Gastrocnemius medialis (tissue), 4 donors: Measurements from ENCODE around the gene COL4A6. TPM values are rescaled to one million over a fixed set of nuclear protein-coding genes. Genes with fewer than 3 reads are reported as not detected.

Experiments
- ATAC-seq, 2 donors: fragments of 150-250 bp; one replicate each; pipeline ENCODE4 v1.9.1; 2016
- DNase-seq, 2 donors: peaks; one replicate each; pipeline ENCODE4 v3.0.0-alpha.2; 2019
- H3K27ac ChIP-seq, 4 donors: fragments of 200-600 bp; sonication (generic); 1 replicate in 1 of 4; 2 replicates in 3 of 4; pipeline ENCODE4 v1.5.1; 2016 to 2018; ENCODE audit warnings: mild to moderate bottlenecking in 2 of 4, moderate library complexity in 1 of 4
- H3K27me3 ChIP-seq, 3 donors: fragments of 200-600 bp; sonication (generic) in 2 of 3; 1 replicate in 1 of 3; 2 replicates in 2 of 3; pipeline versions ENCODE4 v1.5.1 to v1.6.0; 2016 to 2019; ENCODE audit warnings: mild to moderate bottlenecking in 1 of 3, moderate library complexity in 1 of 3
- H3K36me3 ChIP-seq, 2 donors: fragments of 200-600 bp; sonication (generic) in 1 of 2; one replicate each; pipeline ENCODE4 v1.5.1; 2017 to 2018
- H3K4me1 ChIP-seq, 2 donors: fragments of 200-600 bp; sonication (generic) in 1 of 2; one replicate each; pipeline ENCODE4 v1.5.1; 2016 to 2017; ENCODE audit warnings: mild to moderate bottlenecking in 2 of 2
- H3K4me3 ChIP-seq, 4 donors: fragments of 200-600 bp; sonication (generic) in 3 of 4; 1 replicate in 1 of 4; 2 replicates in 3 of 4; pipeline ENCODE4 v1.5.1; 2016 to 2019; ENCODE audit warnings: mild to moderate bottlenecking in 2 of 4
- H3K9me3 ChIP-seq, 3 donors: fragments of 200-600 bp; sonication (generic) in 2 of 3; 1 replicate in 1 of 3; 2 replicates in 2 of 3; pipeline ENCODE4 v1.5.1; 2016 to 2019
- CTCF ChIP-seq, 5 experiments: fragments of 450-650 bp in 3 of 5; fragments of 200-600 bp in 2 of 5; sonication (generic) in 2 of 5; IDR thresholded peaks in 4 of 5; conservative IDR thresholded peaks in 1 of 5; 1 replicate in 4 of 5; 2 replicates in 1 of 5; pipeline ENCODE4 v1.5.1; 2016 to 2019; ENCODE audit warnings: antibody characterized with exemption in 5 of 5, mild to moderate bottlenecking in 3 of 5, moderate library complexity in 3 of 5
- POLR2A ChIP-seq, 2 donors: fragments of 450-650 bp; IDR thresholded peaks; one replicate each; pipeline ENCODE4 v1.6.1; 2017; ENCODE audit warnings: antibody characterized with exemption in 2 of 2, mild to moderate bottlenecking in 2 of 2, moderate library complexity in 2 of 2
- in situ Hi-C, 4 donors: fragments of 200-750 bp; cut with MboI; loops; one replicate each; pipeline versions ENCODE4 v1.15.0 to v1.8.0; 2017; ENCODE audit warnings: low sequenced_read_pairs in 4 of 4
- intact Hi-C: fragments of 100-400 bp; cut with DNase I; formaldehyde crosslinking; loops from one replicate; pipeline ENCODE4 v1.15.1; 2023; ENCODE audit warnings: low total_unique reads
- total RNA-seq, 4 donors: library from RNA; depleted of rRNA; stranded (reverse); fragments of >200 nt; gene quantifications; one replicate each; pipeline versions ENCODE4 v1.1.0 to v1.2.3, GENCODE V29; 2016

Gene COL4A6
- total RNA-seq, 4 donors from 2014 or later = 0.42 to 1.4 (median 0.81) TPM

GRCh38 chrX:108313669-108314068 is 124.6 kb downstream of the COL4A6 start:
- H3K9me3 ChIP-seq = no peaks in the 10 kb centered on the region
- no peaks in the 10 kb centered on the region for H3K36me3 ChIP-seq
- intact Hi-C loops (no loop called here), in situ Hi-C loops (no loop called here)
- no peak overlapping the region for H3K4me3 ChIP-seq
- ATAC-seq = no peak
- peak overlapping the region in 2 of 4 donors; percentile 58 to 76 for H3K27ac ChIP-seq
- no peak for DNase-seq
- TF ChIP-seq POLR2A (IDR thresholded peaks at IDR 0.05) (no peak), CTCF (IDR thresholded peaks at IDR 0.05 in 4 of 5, conservative IDR thresholded peaks at IDR 0.05 in 1 of 5) (no peak)
- peaks cover 0 to 6% (median 0%) of the 10 kb centered on the region in 3 donors for H3K27me3 ChIP-seq
- H3K4me1 ChIP-seq = peaks cover 4 to 9% of the 10 kb centered on the region in 2 donors

GRCh38 chrX:108312957-108313356 is 125.3 kb downstream of the COL4A6 start:
- ATAC-seq = peak; percentile 99 to 100
- peaks cover 6 to 9% of the 10 kb centered on the region in 2 donors for H3K4me1 ChIP-seq
- H3K9me3 ChIP-seq = no peaks in the 10 kb centered on the region
- peak; percentile 78 to 91 for DNase-seq
- intact Hi-C loops (no loop called here), in situ Hi-C loops (no loop called here)
- peak overlapping the region; percentile 70 to 83 (median 78) for H3K27ac ChIP-seq
- peaks cover 0 to 6% (median 0%) of the 10 kb centered on the region in 3 donors for H3K27me3 ChIP-seq
- no peaks in the 10 kb centered on the region for H3K36me3 ChIP-seq
- no peak overlapping the region for H3K4me3 ChIP-seq
- TF ChIP-seq POLR2A (IDR thresholded peaks at IDR 0.05) (no peak), CTCF (IDR thresholded peaks at IDR 0.05 in 4 of 5, conservative IDR thresholded peaks at IDR 0.05 in 1 of 5) (no peak)

GRCh38 chrX:108312011-108312410 is 126.2 kb downstream of the COL4A6 start:
- Histone ChIP-seq H3K36me3 (no peaks in the 10 kb centered on the region), H3K27ac (peak overlapping the region in 3 of 4 donors; percentile 70 to 83 (median 81)), H3K9me3 (no peaks in the 10 kb centered on the region), H3K4me1 (peaks cover 11 to 12% of the 10 kb centered on the region in 2 donors), H3K27me3 (peaks cover 0 to 6% (median 0%) of the 10 kb centered on the region in 3 donors), H3K4me3 (no peak overlapping the region)
- no peak for ATAC-seq
- in situ Hi-C loops = no loop called here
- no peak for DNase-seq
- TF ChIP-seq CTCF (IDR thresholded peaks at IDR 0.05 in 4 of 5, conservative IDR thresholded peaks at IDR 0.05 in 1 of 5) (no peak), POLR2A (IDR thresholded peaks at IDR 0.05) (no peak)
- intact Hi-C loops = no loop called here

- TF ChIP-seq CTCF (IDR thresholded peaks at IDR 0.05 in 4 of 5, conservative IDR thresholded peaks at IDR 0.05 in 1 of 5) (no peak), POLR2A (IDR thresholded peaks at IDR 0.05) (no peak)
- in situ Hi-C loops = no loop called here
- ATAC-seq (no peak), DNase-seq (no peak)
- Histone ChIP-seq H3K4me3 (no peak overlapping the region), H3K36me3 (no peaks in the 10 kb centered on the region), H3K4me1 (peaks cover 11 to 15% of the 10 kb centered on the region in 2 donors), H3K27me3 (peaks cover 0 to 3% (median 0%) of the 10 kb centered on the region in 3 donors), H3K27ac (no peak overlapping the region), H3K9me3 (no peaks in the 10 kb centered on the region)
- intact Hi-C loops = no loop called here
Measured at GRCh38 chrX:108310506-108310905, 127.7 kb downstream of the COL4A6 start.

GRCh38 chrX:108309144-108309543 is 129.1 kb downstream of the COL4A6 start:
- no peak for DNase-seq
- no peak for TF ChIP-seq CTCF (IDR thresholded peaks at IDR 0.05 in 4 of 5, conservative IDR thresholded peaks at IDR 0.05 in 1 of 5)
- no peak overlapping the region for H3K4me3 ChIP-seq
- no peak for ATAC-seq
- no peaks in the 10 kb centered on the region for H3K9me3 ChIP-seq
- no peaks in the 10 kb centered on the region for H3K36me3 ChIP-seq
- in situ Hi-C loops (no loop called here), intact Hi-C loops (loop anchor here (5.0 to 10.0 kb wide), 2 partner anchors 76 to 133 kb away; no protein-coding TSS in a partner anchor)
- H3K4me1 ChIP-seq = peaks cover 11 to 15% of the 10 kb centered on the region in 2 donors
- no peak overlapping the region for H3K27ac ChIP-seq
- H3K27me3 ChIP-seq = no peaks in the 10 kb centered on the region
